Caco-2 (cell line): ENCODE data around the gene TENM4. TPM values are rescaled to one million over a fixed set of nuclear protein-coding genes. Genes with fewer than 3 reads are reported as not detected.

Source experiments
- BruUV-seq: library from RNA; stranded (reverse); fragments of 400-500 nt; replicated peaks from 2 replicates; lab custom pipeline; 2021; lab: Mats Ljungman, UMichigan
- CTCF ChIA-PET: fragments of 300-600 bp; sonication (Branson Sonifier 250); formaldehyde crosslinking; loops from one replicate; lab custom pipeline; 2022; ENCODE audit warnings: antibody characterized with exemption; lab: Charles Lee
- POLR2A ChIA-PET: fragments of 300-600 bp; sonication (Branson Sonifier 250); formaldehyde crosslinking; loops from one replicate; lab custom pipeline; 2022; ENCODE audit warnings: antibody characterized with exemption; lab: Charles Lee
- DNase-seq, 2 experiments: peaks; one replicate each; pipeline versions ENCODE4 v3.0.0 to v3.0.0-alpha.2; 2020 to 2022
- H3K27me3 ChIP-seq: replicated peaks from 2 replicates; pipeline ENCODE4 v1.6.0; 2011; ENCODE audit warnings: low read length; ENCODE audit not compliant: control insufficient read depth, insufficient read depth
- H3K36me3 ChIP-seq: 2 replicates; pipeline ENCODE4 v1.5.1; 2011; ENCODE audit warnings: low read length; ENCODE audit not compliant: control insufficient read depth, insufficient read depth
- H3K4me1 ChIP-seq: fragments of 250-450 bp; sonication (Bioruptor Pico); 2 replicates; pipeline ENCODE4 v1.5.1; 2020; ENCODE audit warnings: mild to moderate bottlenecking
- H3K4me3 ChIP-seq: 2 replicates; pipeline ENCODE4 v1.5.1; 2011; ENCODE audit warnings: low read depth, mild to moderate bottlenecking, control low read depth, low read length
- H3K9me3 ChIP-seq: fragments of 250-450 bp; sonication (Bioruptor Pico); 2 replicates; pipeline ENCODE4 v1.5.1; 2020; ENCODE audit warnings: mild to moderate bottlenecking, moderate library complexity
- H3K27ac Mint-ChIP-seq: one replicate; pipeline ENCODE4 v1.8.0; 2022; ENCODE audit warnings: mixed read lengths; ENCODE audit not compliant: unreplicated experiment
- H3K27me3 Mint-ChIP-seq: one replicate; pipeline ENCODE4 v1.8.0; 2022; ENCODE audit warnings: mixed read lengths; ENCODE audit not compliant: insufficient read depth, unreplicated experiment
- H3K36me3 Mint-ChIP-seq: one replicate; pipeline ENCODE4 v1.8.0; 2022; ENCODE audit warnings: mild to moderate bottlenecking, mixed read lengths; ENCODE audit not compliant: insufficient read depth, unreplicated experiment
- H3K4me1 Mint-ChIP-seq: one replicate; pipeline ENCODE4 v1.8.0; 2022; ENCODE audit warnings: low read depth, mixed read lengths; ENCODE audit not compliant: unreplicated experiment
- H3K4me3 Mint-ChIP-seq: one replicate; pipeline ENCODE4 v1.8.0; 2022; ENCODE audit warnings: mild to moderate bottlenecking, moderate library complexity, mixed read lengths; ENCODE audit not compliant: unreplicated experiment
- H3K9me3 Mint-ChIP-seq: one replicate; pipeline ENCODE4 v1.8.0; 2022; ENCODE audit warnings: mixed read lengths; ENCODE audit not compliant: unreplicated experiment
- intact Hi-C: fragments of 100-400 bp; cut with micrococcal nuclease; formaldehyde crosslinking; loops from one replicate; pipeline ENCODE4 v1.10.0; 2022; ENCODE audit not compliant: unreplicated experiment
- total RNA-seq: library from RNA; stranded (reverse); gene quantifications from 2 replicates; pipeline ENCODE4 v1.2.3, GENCODE V29; 2022
- TF ChIP-seq, protein P1 (sequence below), 2 experiments: fragments of 200-600 bp in 1 of 2; IDR thresholded peaks; 1 replicate in 1 of 2; 2 replicates in 1 of 2; pipeline versions ENCODE4 v1.5.1 to v1.8.0; 2011 to 2022; ENCODE audit warnings: antibody characterized with exemption in 1 of 2, control low read depth in 1 of 2, inconsistent platforms in 1 of 2, low read depth in 1 of 2, low read length in 1 of 2, mild to moderate bottlenecking in 1 of 2, moderate library complexity in 1 of 2; ENCODE audit not compliant: insufficient read depth in 1 of 2, severe bottlenecking in 1 of 2, unreplicated experiment in 1 of 2

Gene TENM4
- total RNA-seq, 1 experiment from 2014 or later: 1.1 TPM

DNA sequence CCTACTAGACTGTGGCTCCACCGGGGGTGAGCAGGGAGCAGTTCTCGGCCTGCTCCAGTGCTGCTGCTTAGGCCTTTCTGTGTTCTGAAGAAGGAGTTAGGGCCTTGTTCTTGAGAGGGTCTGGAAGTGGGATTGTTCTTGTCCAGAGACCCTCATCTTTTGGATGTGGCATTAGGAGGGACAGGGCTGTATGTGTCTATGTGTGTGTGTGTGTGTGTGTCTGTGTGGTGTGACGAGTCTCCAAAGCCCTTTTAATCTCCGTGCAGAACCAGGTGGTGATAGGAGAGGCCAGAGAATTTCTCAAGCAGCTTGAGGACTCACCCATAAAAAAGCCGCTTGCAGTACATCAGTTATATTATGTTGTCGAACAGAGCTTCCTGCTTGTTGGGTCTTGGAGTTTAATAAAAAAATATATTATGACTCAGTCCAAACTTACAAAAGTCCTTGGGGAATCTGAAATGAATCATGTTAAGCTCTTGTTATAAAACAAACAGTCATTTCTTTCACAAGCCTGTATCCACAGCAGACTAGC lies 196.5 kb downstream of the TENM4 start:
- TF ChIP-seq, protein P1, sequence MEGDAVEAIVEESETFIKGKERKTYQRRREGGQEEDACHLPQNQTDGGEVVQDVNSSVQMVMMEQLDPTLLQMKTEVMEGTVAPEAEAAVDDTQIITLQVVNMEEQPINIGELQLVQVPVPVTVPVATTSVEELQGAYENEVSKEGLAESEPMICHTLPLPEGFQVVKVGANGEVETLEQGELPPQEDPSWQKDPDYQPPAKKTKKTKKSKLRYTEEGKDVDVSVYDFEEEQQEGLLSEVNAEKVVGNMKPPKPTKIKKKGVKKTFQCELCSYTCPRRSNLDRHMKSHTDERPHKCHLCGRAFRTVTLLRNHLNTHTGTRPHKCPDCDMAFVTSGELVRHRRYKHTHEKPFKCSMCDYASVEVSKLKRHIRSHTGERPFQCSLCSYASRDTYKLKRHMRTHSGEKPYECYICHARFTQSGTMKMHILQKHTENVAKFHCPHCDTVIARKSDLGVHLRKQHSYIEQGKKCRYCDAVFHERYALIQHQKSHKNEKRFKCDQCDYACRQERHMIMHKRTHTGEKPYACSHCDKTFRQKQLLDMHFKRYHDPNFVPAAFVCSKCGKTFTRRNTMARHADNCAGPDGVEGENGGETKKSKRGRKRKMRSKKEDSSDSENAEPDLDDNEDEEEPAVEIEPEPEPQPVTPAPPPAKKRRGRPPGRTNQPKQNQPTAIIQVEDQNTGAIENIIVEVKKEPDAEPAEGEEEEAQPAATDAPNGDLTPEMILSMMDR (IDR thresholded peaks at IDR 0.05; ENCODE audit: insufficient read depth in 1 of 2, low read depth in 1 of 2, low read length in 1 of 2, severe bottlenecking in 1 of 2, unreplicated experiment in 1 of 2): no peak
- Mint-ChIP-seq H3K27ac (no peak overlapping the region), H3K36me3 (no peaks in the 10 kb centered on the region), H3K4me1 (no peaks in the 10 kb centered on the region), H3K9me3 (no peaks in the 10 kb centered on the region), H3K4me3 (no peak overlapping the region), H3K27me3 (peaks cover 20% of the 10 kb centered on the region)
- ChIA-PET CTCF (interaction anchor here (0.6 kb wide), 1 partner anchor 1461 kb away, joined by 3 read pairs; no protein-coding TSS in a partner anchor), POLR2A (no interaction called here)
- no peak overlapping the region for H3K4me3 ChIP-seq
- no peaks in the 10 kb centered on the region for H3K9me3 ChIP-seq
- intact Hi-C loops: no loop called here
- BruUV-seq: no TSS peak
- no peaks in the 10 kb centered on the region for H3K36me3 ChIP-seq
- no peaks in the 10 kb centered on the region; the same call in none of the 2 replicates for H3K27me3 ChIP-seq
- no peaks in the 10 kb centered on the region for H3K4me1 ChIP-seq
- DNase-seq: no peak

- DNase-seq: no peak
- Mint-ChIP-seq H3K4me1 (no peaks in the 10 kb centered on the region), H3K27me3 (peaks cover 18% of the 10 kb centered on the region), H3K27ac (no peak overlapping the region), H3K9me3 (no peaks in the 10 kb centered on the region), H3K36me3 (no peaks in the 10 kb centered on the region), H3K4me3 (no peak overlapping the region)
- Histone ChIP-seq H3K4me3 (no peak overlapping the region), H3K9me3 (no peaks in the 10 kb centered on the region), H3K36me3 (no peaks in the 10 kb centered on the region), H3K27me3 (no peaks in the 10 kb centered on the region; the same call in none of the 2 replicates), H3K4me1 (no peaks in the 10 kb centered on the region)
- CTCF ChIA-PET: no interaction called here
- no TSS peak for BruUV-seq
- POLR2A ChIA-PET: no interaction called here
- intact Hi-C loops: no loop called here
- TF ChIP-seq, protein P1 (IDR thresholded peaks at IDR 0.05; ENCODE audit: insufficient read depth in 1 of 2, low read depth in 1 of 2, low read length in 1 of 2, severe bottlenecking in 1 of 2, unreplicated experiment in 1 of 2): no peak
Measured at GRCh38 chr11:79243422-79244210, 197.2 kb downstream of the TENM4 start.

- intact Hi-C loops: no loop called here
- peaks cover 12% of the 10 kb centered on the region for H3K27me3 Mint-ChIP-seq
- no peaks in the 10 kb centered on the region for H3K9me3 ChIP-seq
- no peaks in the 10 kb centered on the region for H3K9me3 Mint-ChIP-seq
- H3K36me3 ChIP-seq: no peaks in the 10 kb centered on the region
- H3K27me3 ChIP-seq: no peaks in the 10 kb centered on the region; the same call in 1 of the 2 replicates
- no peaks in the 10 kb centered on the region for H3K4me1 Mint-ChIP-seq
- H3K27ac Mint-ChIP-seq: no peak overlapping the region
- ChIA-PET CTCF (no interaction called here), POLR2A (no interaction called here)
- no peak for DNase-seq
- TF ChIP-seq, protein P1 (IDR thresholded peaks at IDR 0.05; ENCODE audit: insufficient read depth in 1 of 2, low read depth in 1 of 2, low read length in 1 of 2, severe bottlenecking in 1 of 2, unreplicated experiment in 1 of 2): no peak
- H3K36me3 Mint-ChIP-seq: no peaks in the 10 kb centered on the region
- BruUV-seq: no TSS peak
- H3K4me3 ChIP-seq: no peak overlapping the region
- no peak overlapping the region for H3K4me3 Mint-ChIP-seq
- no peaks in the 10 kb centered on the region for H3K4me1 ChIP-seq
Measured at GRCh38 chr11:79242616-79243015, 198.2 kb downstream of the TENM4 start.
